ENCODE data around the gene CYFIP1. TPM values are rescaled to one million over a fixed set of nuclear protein-coding genes. Genes with fewer than 3 reads are reported as not detected.

The CYFIP1 gene
- total RNA-seq, 1 experiment from 2014 or later, result 143 TPM

- no peaks in the 10 kb centered on the region for H4K20me1 ChIP-seq (ENCODE audit: insufficient read depth)
- POLR2A ChIA-PET, result no interaction called here
- ATAC-seq, result no peak
These were observed 25.2 kb downstream of the CYFIP1 start for GRCh38 chr15:22954798-22955543.

More at GRCh38 chr15:22954798-22955543, 25.2 kb downstream of the CYFIP1 start:
- BruUV-seq (replicated peaks), result no TSS peak
- no peak overlapping the region for H2AFZ ChIP-seq (ENCODE audit: low read depth, low read length, poor library complexity, severe bottlenecking)
- TF ChIP-seq SP1 (IDR thresholded peaks at IDR 0.05; ENCODE audit: low read depth) (no peak), EGR1 (IDR thresholded peaks at IDR 0.05; ENCODE audit: low read depth) (no peak), FOSL1 (IDR thresholded peaks at IDR 0.05; ENCODE audit: low read depth) (no peak), CEBPB (IDR thresholded peaks at IDR 0.05; ENCODE audit: low read depth) (no peak), ELF1 (IDR thresholded peaks at IDR 0.05; ENCODE audit: borderline replicate concordance, low read depth) (no peak), JUND (IDR thresholded peaks at IDR 0.05) (no peak), REST (IDR thresholded peaks at IDR 0.05; ENCODE audit: low read depth) (no peak), ZFX (IDR thresholded peaks at IDR 0.05) (no peak), SRF (IDR thresholded peaks at IDR 0.05; ENCODE audit: low read depth) (no peak), TCF7L2 (IDR thresholded peaks at IDR 0.05; ENCODE audit: borderline replicate concordance, extremely low read depth, insufficient read depth, insufficient read length) (no peak), POLR2AphosphoS5 (IDR thresholded peaks at IDR 0.05; ENCODE audit: low read depth, low read length) (no peak), YY1 (IDR thresholded peaks at IDR 0.05; ENCODE audit: extremely low read depth, insufficient replicate concordance, low read depth, low read length) (no peak), RAD21 (IDR thresholded peaks at IDR 0.05; ENCODE audit: low read depth) (no peak), EZH2phosphoT487 (IDR thresholded peaks at IDR 0.05; ENCODE audit: borderline replicate concordance) (no peak), CBX3 (IDR thresholded peaks at IDR 0.05; ENCODE audit: low read depth) (no peak), ZNF274 (IDR thresholded peaks at IDR 0.05; ENCODE audit: low read depth, low read length) (no peak), SIN3A (IDR thresholded peaks at IDR 0.05; ENCODE audit: low read depth) (no peak), EZH2 (IDR thresholded peaks at IDR 0.05) (no peak)
- TF ChIP-seq, protein P1, sequence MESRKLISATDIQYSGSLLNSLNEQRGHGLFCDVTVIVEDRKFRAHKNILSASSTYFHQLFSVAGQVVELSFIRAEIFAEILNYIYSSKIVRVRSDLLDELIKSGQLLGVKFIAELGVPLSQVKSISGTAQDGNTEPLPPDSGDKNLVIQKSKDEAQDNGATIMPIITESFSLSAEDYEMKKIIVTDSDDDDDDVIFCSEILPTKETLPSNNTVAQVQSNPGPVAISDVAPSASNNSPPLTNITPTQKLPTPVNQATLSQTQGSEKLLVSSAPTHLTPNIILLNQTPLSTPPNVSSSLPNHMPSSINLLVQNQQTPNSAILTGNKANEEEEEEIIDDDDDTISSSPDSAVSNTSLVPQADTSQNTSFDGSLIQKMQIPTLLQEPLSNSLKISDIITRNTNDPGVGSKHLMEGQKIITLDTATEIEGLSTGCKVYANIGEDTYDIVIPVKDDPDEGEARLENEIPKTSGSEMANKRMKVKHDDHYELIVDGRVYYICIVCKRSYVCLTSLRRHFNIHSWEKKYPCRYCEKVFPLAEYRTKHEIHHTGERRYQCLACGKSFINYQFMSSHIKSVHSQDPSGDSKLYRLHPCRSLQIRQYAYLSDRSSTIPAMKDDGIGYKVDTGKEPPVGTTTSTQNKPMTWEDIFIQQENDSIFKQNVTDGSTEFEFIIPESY (IDR thresholded peaks at IDR 0.05; ENCODE audit: extremely low read depth, insufficient replicate concordance, low read length), result no peak
- TF ChIP-seq, protein P2, sequence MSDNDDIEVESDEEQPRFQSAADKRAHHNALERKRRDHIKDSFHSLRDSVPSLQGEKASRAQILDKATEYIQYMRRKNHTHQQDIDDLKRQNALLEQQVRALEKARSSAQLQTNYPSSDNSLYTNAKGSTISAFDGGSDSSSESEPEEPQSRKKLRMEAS (IDR thresholded peaks at IDR 0.05), result no peak
- DNase-seq (ENCODE audit: low read depth, low spot score), result no peak
- H3K27ac ChIP-seq (ENCODE audit: low read depth, low read length), result no peak overlapping the region
- peaks cover 97% of the 10 kb centered on the region for H3K79me2 ChIP-seq (ENCODE audit: insufficient read depth, low read length)
- ChIA-PET CTCF (no interaction called here), RAD21 (ENCODE audit: low non-redundant PET in 1 of 2, low total read pairs in 2 of 2, uncharacterized antibody in 2 of 2, unreplicated experiment in 2 of 2) (no interaction called here)
- intact Hi-C loops (cut with micrococcal nuclease), result no loop called here
- no peaks in the 10 kb centered on the region for H3K9me3 ChIP-seq (ENCODE audit: control insufficient read depth in 1 of 2, insufficient read depth in 1 of 2, low read depth in 1 of 2, low read length in 2 of 2)
- H3K9me2 ChIP-seq (ENCODE audit: insufficient read depth), result no peaks in the 10 kb centered on the region
- H3K4me3 ChIP-seq (replicated peaks in 1 of 2; ENCODE audit: low read depth in 1 of 2, low read length in 2 of 2), result no peak overlapping the region
- H3K9ac ChIP-seq (ENCODE audit: low read length), result no peak overlapping the region
- H3K36me3 ChIP-seq (ENCODE audit: control insufficient read depth in 1 of 2, insufficient read depth in 2 of 2, low read length in 2 of 2), result no peaks in the 10 kb centered on the region
- no peaks in the 10 kb centered on the region for H3K4me1 ChIP-seq (ENCODE audit: control insufficient read depth in 1 of 2, insufficient read depth in 2 of 2, low read length in 2 of 2)
- H3K4me2 ChIP-seq (ENCODE audit: low read length), result no peak overlapping the region
- H3K27me3 ChIP-seq (ENCODE audit: insufficient read depth, low read length), result no peaks in the 10 kb centered on the region

All from HCT116 (cell line).